ENCODE measurements around the gene HSH2D.

- TF ChIP-seq, protein P1, sequence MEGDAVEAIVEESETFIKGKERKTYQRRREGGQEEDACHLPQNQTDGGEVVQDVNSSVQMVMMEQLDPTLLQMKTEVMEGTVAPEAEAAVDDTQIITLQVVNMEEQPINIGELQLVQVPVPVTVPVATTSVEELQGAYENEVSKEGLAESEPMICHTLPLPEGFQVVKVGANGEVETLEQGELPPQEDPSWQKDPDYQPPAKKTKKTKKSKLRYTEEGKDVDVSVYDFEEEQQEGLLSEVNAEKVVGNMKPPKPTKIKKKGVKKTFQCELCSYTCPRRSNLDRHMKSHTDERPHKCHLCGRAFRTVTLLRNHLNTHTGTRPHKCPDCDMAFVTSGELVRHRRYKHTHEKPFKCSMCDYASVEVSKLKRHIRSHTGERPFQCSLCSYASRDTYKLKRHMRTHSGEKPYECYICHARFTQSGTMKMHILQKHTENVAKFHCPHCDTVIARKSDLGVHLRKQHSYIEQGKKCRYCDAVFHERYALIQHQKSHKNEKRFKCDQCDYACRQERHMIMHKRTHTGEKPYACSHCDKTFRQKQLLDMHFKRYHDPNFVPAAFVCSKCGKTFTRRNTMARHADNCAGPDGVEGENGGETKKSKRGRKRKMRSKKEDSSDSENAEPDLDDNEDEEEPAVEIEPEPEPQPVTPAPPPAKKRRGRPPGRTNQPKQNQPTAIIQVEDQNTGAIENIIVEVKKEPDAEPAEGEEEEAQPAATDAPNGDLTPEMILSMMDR (IDR thresholded peaks at IDR 0.05) = no peak
- TF ChIP-seq POLR2AphosphoS5 (IDR thresholded peaks at IDR 0.05; ENCODE audit: insufficient read depth in 1 of 2, low read depth in 1 of 2) (no peak), POLR2A (IDR thresholded peaks at IDR 0.05) (no peak)
Observed at GRCh38 chr19:16190736-16191135, 47.3 kb downstream of the HSH2D start.
